Cardiac muscle cell (in vitro differentiated cells and primary cell): Measurements from ENCODE around the gene RAP1GAP. TPM values are rescaled to one million over a fixed set of nuclear protein-coding genes. Genes with fewer than 3 reads are reported as not detected.
"Not testable (repeated sequence)": the region's sequence is repeated elsewhere in the genome, so short reads cannot be mapped to it uniquely, and the experiment has no call there.

Experiments used
- DNase-seq, 2 donors: peaks; one replicate each; pipeline versions ENCODE4 v3.0.0 to v3.0.0-alpha.2; 2010 to 2017; ENCODE audit warnings: low read depth in 1 of 2, low spot score in 1 of 2
- H3K27ac ChIP-seq: fragments of 200-600 bp; sonication (generic); 2 replicates; pipeline ENCODE4 v1.5.1; 2016
- H3K27me3 ChIP-seq: fragments of 200-600 bp; sonication (generic); 2 replicates; pipeline ENCODE4 v1.6.0; 2016; ENCODE audit warnings: control low read depth
- H3K36me3 ChIP-seq: fragments of 200-600 bp; sonication (generic); 2 replicates; pipeline ENCODE4 v1.5.1; 2016; ENCODE audit warnings: control low read depth
- H3K4me1 ChIP-seq: fragments of 200-600 bp; sonication (generic); 2 replicates; pipeline ENCODE4 v1.8.1; 2017; ENCODE audit warnings: low read depth, mild to moderate bottlenecking, mixed run types
- H3K4me3 ChIP-seq: fragments of 200-600 bp; sonication (generic); 2 replicates; pipeline ENCODE4 v1.5.1; 2016; ENCODE audit warnings: mild to moderate bottlenecking
- H3K9me3 ChIP-seq: fragments of 200-600 bp; sonication (generic); 2 replicates; pipeline ENCODE4 v1.5.1; 2017; ENCODE audit warnings: low read depth, mild to moderate bottlenecking, control low read depth
- polyA plus RNA-seq: library from polyadenylated mRNA; unstranded; fragments of >200 nt; fragmentation: Nextera tagmentation; extraction: Ambion mirVana; gene quantifications from 2 replicates; pipeline ENCODE4 v1.2.1, GENCODE V29; 2016
- total RNA-seq: library from RNA; depleted of rRNA; stranded (reverse); fragments of >200 nt; gene quantifications from 2 replicates; pipeline ENCODE4 v1.2.3, GENCODE V29; 2016
- TF ChIP-seq, protein P1 (sequence below): IDR thresholded peaks from 2 replicates; pipeline ENCODE4 v1.5.1; 2012; ENCODE audit warnings: low read depth, mild to moderate bottlenecking, low read length

The RAP1GAP gene
- total and polyA plus RNA-seq, 2 experiments from 2014 or later: 5.8 to 7.4 TPM

DNA sequence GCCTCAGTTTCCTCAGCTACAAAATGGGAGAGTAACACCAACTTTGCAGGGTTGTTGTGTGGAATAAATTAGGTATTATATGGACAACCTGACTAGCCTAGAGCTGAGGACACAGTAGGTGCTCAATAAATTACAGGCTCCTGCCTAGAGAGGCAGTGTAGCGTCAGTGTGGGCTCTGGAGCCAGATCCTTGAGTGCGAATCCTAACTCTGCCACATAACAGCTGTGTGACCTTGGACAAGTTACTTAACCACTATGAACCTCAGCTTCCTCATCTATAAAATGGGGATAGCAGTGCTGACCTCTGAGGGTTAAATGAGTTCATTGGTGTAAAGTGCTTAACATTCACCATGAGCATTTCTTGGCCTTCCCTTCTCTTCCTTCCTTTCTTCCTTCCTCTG lies 33.1 kb downstream of the RAP1GAP start:
- H3K4me1 ChIP-seq: no peaks in the 10 kb centered on the region
- no peak overlapping the region for H3K4me3 ChIP-seq
- TF ChIP-seq, protein P1, sequence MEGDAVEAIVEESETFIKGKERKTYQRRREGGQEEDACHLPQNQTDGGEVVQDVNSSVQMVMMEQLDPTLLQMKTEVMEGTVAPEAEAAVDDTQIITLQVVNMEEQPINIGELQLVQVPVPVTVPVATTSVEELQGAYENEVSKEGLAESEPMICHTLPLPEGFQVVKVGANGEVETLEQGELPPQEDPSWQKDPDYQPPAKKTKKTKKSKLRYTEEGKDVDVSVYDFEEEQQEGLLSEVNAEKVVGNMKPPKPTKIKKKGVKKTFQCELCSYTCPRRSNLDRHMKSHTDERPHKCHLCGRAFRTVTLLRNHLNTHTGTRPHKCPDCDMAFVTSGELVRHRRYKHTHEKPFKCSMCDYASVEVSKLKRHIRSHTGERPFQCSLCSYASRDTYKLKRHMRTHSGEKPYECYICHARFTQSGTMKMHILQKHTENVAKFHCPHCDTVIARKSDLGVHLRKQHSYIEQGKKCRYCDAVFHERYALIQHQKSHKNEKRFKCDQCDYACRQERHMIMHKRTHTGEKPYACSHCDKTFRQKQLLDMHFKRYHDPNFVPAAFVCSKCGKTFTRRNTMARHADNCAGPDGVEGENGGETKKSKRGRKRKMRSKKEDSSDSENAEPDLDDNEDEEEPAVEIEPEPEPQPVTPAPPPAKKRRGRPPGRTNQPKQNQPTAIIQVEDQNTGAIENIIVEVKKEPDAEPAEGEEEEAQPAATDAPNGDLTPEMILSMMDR: no peak
- no peaks in the 10 kb centered on the region for H3K9me3 ChIP-seq
- no peaks in the 10 kb centered on the region for H3K27me3 ChIP-seq
- DNase-seq: no peak
- no peak overlapping the region for H3K27ac ChIP-seq
- no peaks in the 10 kb centered on the region for H3K36me3 ChIP-seq

DNA sequence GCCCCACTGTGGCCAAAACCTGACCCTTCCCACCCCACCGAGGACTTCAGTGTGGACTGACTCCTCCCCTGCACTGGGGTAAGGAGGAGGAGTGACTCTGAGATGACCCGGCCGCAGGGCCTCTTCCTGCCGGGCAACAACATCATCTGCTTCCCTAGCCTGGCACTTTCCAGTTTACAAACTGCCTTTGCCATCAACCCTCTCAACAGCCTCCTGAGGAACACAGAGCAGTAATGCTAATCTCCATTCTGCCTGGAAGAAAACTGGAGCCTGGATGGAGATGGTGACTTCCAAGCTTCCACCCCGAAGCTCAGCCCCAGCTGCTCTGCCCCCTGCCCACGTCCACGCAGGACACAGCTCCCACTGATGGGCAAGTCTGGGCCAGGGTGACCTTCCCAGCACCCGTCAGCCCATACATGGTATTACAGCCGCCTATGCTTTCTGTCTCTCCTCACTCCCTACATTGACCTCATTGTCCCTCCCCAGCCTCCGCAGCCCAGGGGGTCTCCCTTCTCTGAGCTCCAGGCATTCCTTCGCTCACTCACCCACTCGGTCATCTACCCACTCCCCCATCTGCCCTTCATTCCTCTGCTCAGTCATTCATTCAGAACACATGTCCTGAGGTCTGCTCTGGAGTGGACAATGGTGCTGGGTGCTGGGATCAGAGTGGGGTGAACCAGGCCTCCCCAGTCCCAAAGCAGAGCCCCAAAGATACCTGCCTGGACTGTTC lies 34.2 kb downstream of the RAP1GAP start:
- H3K4me3 ChIP-seq: no peak overlapping the region
- H3K36me3 ChIP-seq: no peaks in the 10 kb centered on the region
- H3K9me3 ChIP-seq: no peaks in the 10 kb centered on the region
- H3K27ac ChIP-seq: no peak overlapping the region
- TF ChIP-seq, protein P1: no peak
- H3K4me1 ChIP-seq: no peaks in the 10 kb centered on the region
- no peaks in the 10 kb centered on the region for H3K27me3 ChIP-seq
- no peak for DNase-seq

GRCh38 chr1:21633992-21634805 lies 35.0 kb downstream of the RAP1GAP start:
- TF ChIP-seq, protein P1: no peak
- Histone ChIP-seq H3K27me3 (no peaks in the 10 kb centered on the region), H3K4me3 (no peak overlapping the region), H3K4me1 (no peaks in the 10 kb centered on the region), H3K9me3 (no peaks in the 10 kb centered on the region), H3K36me3 (no peaks in the 10 kb centered on the region), H3K27ac (no peak overlapping the region)
- DNase-seq: no peak

GRCh38 chr1:21633141-21633755 lies 35.9 kb downstream of the RAP1GAP start:
- Histone ChIP-seq H3K27ac (no peak overlapping the region), H3K36me3 (no peaks in the 10 kb centered on the region), H3K4me1 (no peaks in the 10 kb centered on the region), H3K4me3 (no peak overlapping the region), H3K9me3 (no peaks in the 10 kb centered on the region), H3K27me3 (no peaks in the 10 kb centered on the region)
- no peak for DNase-seq
- TF ChIP-seq, protein P1: no peak

- TF ChIP-seq, protein P1: no peak
- Histone ChIP-seq H3K9me3 (no peaks in the 10 kb centered on the region), H3K4me3 (no peak overlapping the region), H3K27me3 (no peaks in the 10 kb centered on the region), H3K27ac (no peak overlapping the region), H3K36me3 (no peaks in the 10 kb centered on the region), H3K4me1 (no peaks in the 10 kb centered on the region)
- peak in 1 of 2 donors; percentile 27 for DNase-seq
Measured at GRCh38 chr1:21631944-21632887, 36.9 kb downstream of the RAP1GAP start.

DNA sequence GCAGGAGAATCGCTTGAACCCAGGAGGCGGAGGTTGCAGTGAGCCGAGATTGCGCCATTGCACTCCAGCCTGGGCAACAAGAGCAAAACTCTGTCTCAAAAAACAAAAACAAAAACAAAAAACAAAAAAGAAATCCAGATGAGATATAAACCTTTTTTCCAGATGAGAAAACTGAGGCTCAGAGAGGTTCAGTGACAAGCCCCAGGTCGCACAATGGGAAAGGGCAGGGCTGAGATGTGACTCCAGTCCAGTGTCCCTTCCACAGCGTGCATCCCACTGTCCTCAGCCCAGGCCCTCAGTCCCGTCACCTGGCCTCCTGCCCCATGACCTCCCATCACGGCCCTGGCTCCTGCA lies 37.6 kb downstream of the RAP1GAP start:
- H3K9me3 ChIP-seq, H3K36me3 ChIP-seq, H3K27me3 ChIP-seq, H3K4me3 ChIP-seq, H3K4me1 ChIP-seq, H3K27ac ChIP-seq, DNase-seq: not testable (repeated sequence)
